WERI-Rb-1 (cell line): ENCODE data around the gene PPP4C.

ENCODE experiments used
- DNase-seq: peaks from one replicate; pipeline ENCODE4 v3.0.0-alpha.2; 2020
- H3K27ac ChIP-seq: fragments of 250-450 bp; sonication (Bioruptor Pico); 2 replicates; pipeline ENCODE4 v1.5.1; 2020; ENCODE audit warnings: mild to moderate bottlenecking, moderate library complexity
- H3K27me3 ChIP-seq: fragments of 250-450 bp; sonication (Bioruptor Pico); 2 replicates; pipeline ENCODE4 v1.5.1; 2021; ENCODE audit warnings: mild to moderate bottlenecking, low read depth, moderate library complexity; ENCODE audit not compliant: insufficient read depth, severe bottlenecking
- H3K36me3 ChIP-seq: fragments of 250-450 bp; sonication (Bioruptor Pico); 2 replicates; pipeline ENCODE4 v1.5.1; 2020; ENCODE audit warnings: mild to moderate bottlenecking, moderate library complexity
- H3K4me3 ChIP-seq: 2 replicates; pipeline ENCODE4 v1.5.1; 2011; ENCODE audit warnings: low read depth, mild to moderate bottlenecking, control low read depth, low read length
- H3K9me3 ChIP-seq: fragments of 250-450 bp; sonication (Bioruptor Pico); 2 replicates; pipeline ENCODE4 v1.5.1; 2021; ENCODE audit warnings: mild to moderate bottlenecking, moderate library complexity; ENCODE audit not compliant: severe bottlenecking
- CTCF ChIP-seq: IDR thresholded peaks from 2 replicates; pipeline ENCODE4 v1.5.1; 2011; ENCODE audit warnings: low read depth, mild to moderate bottlenecking, control low read depth, inconsistent platforms, low read length

The PPP4C gene

GRCh38 chr16:30070490-30070889 lies 5.3 kb upstream of the PPP4C start:
- H3K36me3 ChIP-seq: peaks cover 86% of the 10 kb centered on the region
- no peaks in the 10 kb centered on the region for H3K27me3 ChIP-seq
- no peak overlapping the region for H3K27ac ChIP-seq
- DNase-seq: no peak
- H3K4me3 ChIP-seq: no peak overlapping the region
- H3K9me3 ChIP-seq: no peaks in the 10 kb centered on the region
- TF ChIP-seq CTCF: no peak

DNA sequence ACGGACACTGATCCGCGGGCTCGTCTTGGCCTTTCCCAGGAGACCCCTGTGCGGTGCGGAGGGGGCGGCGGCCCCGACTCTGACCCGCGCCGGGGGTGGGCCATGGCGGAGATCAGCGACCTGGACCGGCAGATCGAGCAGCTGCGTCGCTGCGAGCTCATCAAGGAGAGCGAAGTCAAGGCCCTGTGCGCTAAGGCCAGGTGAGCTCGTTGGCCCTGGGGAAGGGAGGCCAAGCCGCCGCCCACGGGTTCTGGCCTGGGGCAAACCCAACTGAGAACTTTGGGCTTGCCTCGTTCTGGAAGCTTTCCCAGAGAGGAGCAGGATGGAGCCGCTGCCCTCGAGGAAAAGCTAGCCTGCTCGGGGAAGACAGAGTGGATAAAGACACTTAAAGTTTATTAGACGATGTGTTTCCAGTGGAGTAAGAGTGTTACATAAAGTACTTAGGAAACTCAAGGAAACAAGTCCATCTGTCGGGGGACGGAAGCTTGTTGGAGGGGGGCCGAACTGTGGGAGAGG lies 540 bp downstream of the PPP4C start:
- peaks cover 67% of the 10 kb centered on the region for H3K36me3 ChIP-seq
- DNase-seq: no peak
- H3K27ac ChIP-seq: peak overlapping the region; percentile 60
- TF ChIP-seq CTCF: no peak
- peak overlapping the region; percentile 81 for H3K4me3 ChIP-seq
- H3K27me3 ChIP-seq: no peaks in the 10 kb centered on the region
- H3K9me3 ChIP-seq: no peaks in the 10 kb centered on the region

- Histone ChIP-seq H3K27ac (no peak overlapping the region), H3K4me3 (no peak overlapping the region), H3K9me3 (no peaks in the 10 kb centered on the region), H3K36me3 (peaks cover 63% of the 10 kb centered on the region), H3K27me3 (no peaks in the 10 kb centered on the region)
- TF ChIP-seq CTCF: no peak
- no peak for DNase-seq
These were observed 1.9 kb downstream of the PPP4C start for GRCh38 chr16:30077656-30078055.

DNA sequence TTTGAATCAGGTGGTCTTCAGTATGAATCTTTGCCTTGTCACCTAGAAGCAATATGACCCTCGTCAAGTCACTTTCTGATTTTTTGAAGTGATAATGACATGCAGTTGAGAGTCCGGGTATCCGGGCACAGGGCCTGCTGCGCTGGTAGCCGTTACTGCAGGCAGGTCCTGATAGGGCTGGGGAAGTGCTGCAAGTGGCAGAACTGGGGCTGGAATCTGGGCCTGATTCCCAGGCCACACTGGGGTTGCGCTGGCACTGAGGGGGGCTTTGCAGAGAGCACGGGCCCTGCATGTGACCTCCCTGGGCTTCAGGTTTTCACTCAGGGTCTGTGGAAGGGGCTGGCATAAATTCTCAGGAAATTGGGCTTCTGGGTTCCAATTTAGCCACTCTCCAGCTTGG lies 3.0 kb downstream of the PPP4C start:
- H3K27me3 ChIP-seq: no peaks in the 10 kb centered on the region
- no peaks in the 10 kb centered on the region for H3K9me3 ChIP-seq
- TF ChIP-seq CTCF: no peak
- no peak overlapping the region for H3K27ac ChIP-seq
- no peak overlapping the region for H3K4me3 ChIP-seq
- peaks cover 63% of the 10 kb centered on the region for H3K36me3 ChIP-seq
- no peak for DNase-seq

DNA sequence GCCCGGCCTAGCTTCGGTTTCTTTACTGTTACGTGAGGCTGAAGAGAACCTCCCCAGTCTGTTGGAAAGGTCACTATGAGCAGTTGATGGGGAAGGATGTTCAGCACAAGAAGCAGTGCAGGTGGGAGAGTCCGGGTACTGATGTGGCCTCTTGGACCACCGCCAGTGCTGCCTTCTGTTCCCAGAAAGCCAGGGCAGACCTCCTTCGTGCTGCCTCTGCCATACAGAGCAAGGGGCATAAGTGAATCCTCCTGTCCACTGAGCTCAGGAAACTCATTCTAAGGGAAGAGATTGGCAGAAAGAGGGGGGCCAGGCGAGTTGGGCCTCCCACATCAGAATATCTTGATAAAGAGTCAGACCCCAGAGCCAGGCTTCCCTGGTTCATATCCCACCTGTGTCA lies 3.7 kb downstream of the PPP4C start:
- Histone ChIP-seq H3K36me3 (peaks cover 67% of the 10 kb centered on the region), H3K9me3 (no peaks in the 10 kb centered on the region), H3K27ac (no peak overlapping the region)

More for the DNA sequence above, 3.7 kb downstream of the PPP4C start:
- no peak for DNase-seq
- H3K27me3 ChIP-seq: no peaks in the 10 kb centered on the region
- H3K4me3 ChIP-seq: no peak overlapping the region
- no peak for TF ChIP-seq CTCF
